Measurements from ENCODE around the gene TSPYL6.

The TSPYL6 gene

DNA sequence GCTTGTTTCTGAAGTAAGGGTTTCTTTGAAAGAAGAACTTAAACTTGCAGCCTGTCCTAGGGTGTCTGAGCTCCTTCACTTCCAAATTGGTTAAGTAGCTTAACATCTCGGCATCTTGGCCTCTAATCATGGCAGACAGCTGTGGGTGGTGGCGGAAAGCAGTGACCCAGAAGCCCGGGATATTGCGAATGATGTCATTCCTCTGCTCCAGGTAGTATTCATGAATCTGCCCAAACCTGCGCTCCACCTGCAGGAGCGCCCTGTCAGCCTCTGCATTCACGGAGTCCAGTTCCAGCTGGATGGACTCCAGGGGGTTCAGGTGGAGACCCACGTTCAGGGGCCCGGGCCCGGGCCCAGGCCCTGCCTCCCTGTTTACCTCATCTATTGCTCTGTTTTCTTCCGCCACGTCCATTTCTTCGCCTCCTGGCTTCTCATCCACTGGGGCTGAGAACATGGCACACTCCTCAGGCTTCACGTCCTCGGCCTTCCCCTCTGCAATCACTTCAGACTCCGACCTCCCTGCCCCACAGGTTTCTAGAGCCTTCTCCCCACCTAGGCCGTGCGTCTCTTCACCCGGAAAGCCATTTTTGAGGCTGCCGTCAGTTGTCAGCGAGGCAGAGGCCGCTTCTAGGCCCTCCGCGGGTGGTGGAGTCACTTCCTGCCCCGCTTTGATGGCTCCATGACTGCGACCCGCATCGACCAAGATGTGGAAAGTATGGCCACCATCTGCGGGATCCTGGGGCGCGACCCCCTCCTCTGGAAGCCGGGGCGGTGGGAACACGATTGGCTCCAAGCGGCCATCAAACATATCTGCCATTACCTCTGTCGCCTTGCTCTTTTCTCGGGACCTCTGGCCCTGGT lies 569 bp downstream of the TSPYL6 start:
- no peak for DNase-seq (ENCODE audit: low spot score)

DNA sequence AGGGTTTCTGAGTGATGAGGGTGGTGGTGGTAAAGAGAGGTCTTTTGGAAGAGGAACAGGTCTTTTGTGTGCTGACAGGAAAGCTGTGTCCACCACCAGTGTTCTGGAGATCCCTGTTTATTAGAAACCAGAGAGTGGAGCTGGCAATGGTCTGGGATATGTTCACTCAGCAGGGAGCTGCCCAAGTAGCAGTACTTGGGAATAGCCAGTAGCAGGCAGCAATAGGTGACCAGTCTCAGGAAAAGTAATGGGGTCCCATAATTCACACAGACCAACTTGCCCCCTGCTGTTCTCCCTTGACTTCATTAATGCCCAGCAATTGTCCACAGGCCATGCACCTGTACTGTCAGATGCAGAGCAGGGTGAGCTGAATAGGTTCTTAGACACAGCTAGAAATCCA lies 1.8 kb downstream of the TSPYL6 start:
- DNase-seq (ENCODE audit: low spot score), result no peak

DNA sequence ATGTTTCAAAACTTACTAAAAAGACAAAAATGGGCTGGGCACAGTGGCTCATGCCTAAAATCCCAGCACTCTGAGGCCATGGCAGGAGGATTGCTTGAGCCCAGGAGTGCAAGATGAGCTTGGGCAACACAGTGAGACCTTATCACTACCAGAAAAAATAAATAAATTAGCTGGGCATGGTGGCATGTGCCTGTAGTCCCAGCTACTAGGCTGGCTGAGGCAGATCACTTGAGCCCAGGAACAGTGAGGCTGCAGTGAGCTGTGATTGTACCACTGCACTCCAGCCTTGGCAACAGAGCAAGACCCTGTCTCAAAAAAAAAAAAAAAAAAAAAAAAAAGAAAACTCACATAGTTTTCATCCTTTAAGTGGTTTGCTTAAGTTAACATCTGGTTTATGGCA lies 6.4 kb downstream of the TSPYL6 start:
- no peak for DNase-seq (ENCODE audit: low spot score)

DNA sequence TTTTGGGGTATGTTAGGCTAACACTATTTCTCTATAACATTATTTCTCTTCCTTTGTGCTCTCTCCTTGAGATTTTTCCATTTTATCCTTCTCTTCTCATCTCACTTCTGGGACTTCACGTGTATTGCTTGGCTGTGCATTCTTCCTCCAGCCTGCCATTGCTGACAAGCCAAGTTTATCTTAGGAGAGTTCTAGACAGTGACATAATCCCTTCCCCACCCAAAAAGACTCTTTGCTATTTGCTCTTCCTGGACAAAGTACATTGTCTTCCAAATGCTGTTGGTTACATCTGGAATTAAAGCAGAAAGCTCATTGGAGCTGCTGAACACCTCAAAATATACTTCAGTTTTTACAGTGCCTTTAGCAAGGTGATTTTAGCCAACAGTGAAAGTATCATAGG lies 8.9 kb downstream of the TSPYL6 start:
- DNase-seq (ENCODE audit: low spot score), result no peak

DNA sequence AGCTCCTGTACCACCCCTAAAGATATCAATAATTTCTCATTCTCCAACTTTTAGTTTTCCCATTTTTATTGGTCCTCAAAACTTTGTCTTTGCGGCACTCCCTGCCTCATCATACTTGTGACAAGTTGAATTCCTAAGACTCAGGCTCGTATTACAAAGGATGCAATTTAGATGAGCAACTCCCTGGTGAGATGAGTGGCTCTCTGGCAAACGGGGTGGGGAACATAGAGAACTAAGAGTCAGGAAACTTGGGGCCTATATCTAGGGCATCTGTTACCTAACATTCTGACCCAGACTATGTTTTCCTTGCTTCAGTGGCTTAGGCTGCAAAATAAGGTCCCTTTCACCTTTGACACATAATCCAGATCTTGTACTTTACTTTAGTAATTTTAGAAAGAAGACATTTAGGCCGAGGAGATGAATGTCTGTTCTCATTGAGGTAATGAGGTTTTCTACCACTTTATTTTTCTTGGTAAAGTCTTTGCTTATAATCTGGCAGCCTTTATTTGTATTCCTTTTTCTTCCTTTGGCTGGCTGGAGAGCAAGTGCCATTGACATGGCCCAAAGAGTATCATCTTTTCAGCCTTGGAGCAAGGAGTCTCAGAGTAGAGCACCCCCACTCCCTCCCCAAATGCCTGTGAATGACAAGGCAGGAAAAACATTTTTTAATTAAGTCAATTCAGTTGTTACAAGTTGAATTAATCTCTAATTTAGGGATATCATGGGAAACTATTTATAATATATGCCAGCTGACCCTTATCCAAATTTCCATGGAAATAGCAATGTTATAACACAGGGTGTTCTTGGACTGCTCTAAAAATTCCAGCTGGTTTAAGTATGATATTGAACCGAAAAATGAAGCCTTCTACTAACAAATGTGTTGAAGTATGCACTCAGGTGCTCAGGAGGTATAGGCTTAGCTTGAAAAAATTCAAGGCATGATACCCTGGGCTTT lies 15.2 kb downstream of the TSPYL6 start:
- DNase-seq (ENCODE audit: low spot score), result no peak

DNA sequence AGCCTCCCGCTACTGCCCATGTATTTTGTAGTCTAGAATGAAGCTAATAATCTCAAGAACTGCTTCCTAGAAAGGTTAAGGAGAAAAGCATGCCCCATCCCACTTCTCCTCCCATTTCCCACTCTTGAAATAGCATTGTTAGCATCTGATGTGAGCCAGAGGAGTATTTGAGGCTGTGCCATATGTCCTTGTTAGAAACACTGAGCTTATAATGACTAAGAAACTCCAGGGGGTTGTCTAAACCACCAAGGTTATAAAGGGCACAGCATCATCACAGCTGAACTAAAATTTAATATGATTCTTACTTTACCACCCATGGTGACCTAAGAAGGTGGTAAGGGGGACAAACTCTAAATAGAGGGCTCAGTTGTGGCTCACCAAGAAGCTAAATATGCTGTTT lies 16.6 kb downstream of the TSPYL6 start:
- no peak for DNase-seq (ENCODE audit: low spot score)

DNA sequence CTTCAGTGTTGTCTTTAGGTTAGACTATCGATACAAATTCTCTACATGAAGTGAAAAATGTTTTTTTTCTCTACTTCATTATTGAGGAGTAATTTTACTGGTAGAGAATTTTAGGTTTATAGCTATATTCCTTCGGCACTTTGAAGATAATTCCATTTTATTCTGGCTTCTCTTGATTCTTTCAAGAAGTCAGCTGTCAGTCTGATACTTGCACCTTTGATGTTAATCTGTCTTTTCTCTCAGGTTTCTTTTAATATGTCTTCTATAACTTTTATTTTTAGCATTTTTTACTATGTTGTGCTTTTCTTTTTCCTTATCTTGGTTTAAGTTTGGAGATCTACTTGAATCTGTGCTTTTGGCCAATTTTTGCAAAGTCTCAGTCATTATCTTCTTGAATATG lies 18.6 kb downstream of the TSPYL6 start:
- no peak for DNase-seq (ENCODE audit: low spot score)

DNA sequence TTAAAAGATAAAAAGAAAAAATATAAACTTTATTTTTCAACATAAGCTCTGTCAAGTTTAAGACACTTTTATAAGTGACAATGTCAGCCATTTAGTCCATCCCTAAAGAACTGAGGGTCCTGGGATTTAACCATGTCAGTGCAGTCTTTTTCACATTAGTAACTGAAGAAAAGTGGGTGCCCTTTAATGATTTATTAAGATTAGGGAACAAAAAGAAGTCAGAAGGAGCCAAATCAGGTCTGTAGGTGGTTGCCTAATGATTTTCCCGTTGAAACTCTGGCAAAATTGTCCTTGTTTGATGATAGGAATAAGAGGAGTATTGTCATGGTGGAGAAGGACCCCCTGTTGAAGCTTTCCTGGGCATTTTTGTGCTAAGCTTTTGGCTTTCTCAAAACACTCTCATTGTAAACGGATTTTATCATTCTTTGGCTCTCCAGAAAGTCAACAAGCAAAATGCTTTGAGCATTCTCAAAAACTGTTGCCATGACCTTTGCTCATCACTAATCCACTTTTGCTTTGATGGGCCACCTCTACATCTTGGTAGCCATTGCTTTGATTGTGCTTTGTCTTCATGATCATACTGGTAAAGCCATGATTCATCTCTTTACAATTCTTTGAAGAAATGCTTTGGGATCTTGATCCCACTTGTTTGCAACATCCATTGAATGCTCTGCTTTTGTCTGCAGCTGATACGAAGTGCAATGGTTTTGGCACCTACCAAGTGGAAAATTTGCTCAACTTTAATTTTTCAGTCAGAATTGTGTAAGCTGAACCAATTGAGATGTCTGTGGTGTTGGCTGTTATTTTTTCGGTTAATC lies 22.0 kb downstream of the TSPYL6 start:
- no peak for DNase-seq (ENCODE audit: low spot score)

DNA sequence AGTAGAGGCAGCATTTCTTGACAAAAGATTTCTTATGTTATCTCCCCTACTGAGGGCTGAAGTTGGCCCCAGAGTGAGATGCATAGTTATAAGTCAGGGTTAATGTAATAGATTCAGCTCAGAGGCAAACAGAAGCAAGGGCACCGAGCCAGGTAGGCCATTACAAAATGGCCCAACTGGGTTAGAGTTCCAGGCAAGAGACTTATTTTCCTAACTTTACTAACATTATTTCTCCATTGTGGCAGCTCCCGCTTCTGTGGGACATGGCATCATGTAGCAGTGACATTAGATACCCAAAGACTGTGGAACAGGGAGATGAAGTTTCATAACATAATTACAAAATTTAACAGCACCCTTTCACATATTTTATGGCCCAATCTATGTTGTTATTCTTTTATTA lies 27.1 kb downstream of the TSPYL6 start:
- DNase-seq (ENCODE audit: low spot score), result no peak

DNA sequence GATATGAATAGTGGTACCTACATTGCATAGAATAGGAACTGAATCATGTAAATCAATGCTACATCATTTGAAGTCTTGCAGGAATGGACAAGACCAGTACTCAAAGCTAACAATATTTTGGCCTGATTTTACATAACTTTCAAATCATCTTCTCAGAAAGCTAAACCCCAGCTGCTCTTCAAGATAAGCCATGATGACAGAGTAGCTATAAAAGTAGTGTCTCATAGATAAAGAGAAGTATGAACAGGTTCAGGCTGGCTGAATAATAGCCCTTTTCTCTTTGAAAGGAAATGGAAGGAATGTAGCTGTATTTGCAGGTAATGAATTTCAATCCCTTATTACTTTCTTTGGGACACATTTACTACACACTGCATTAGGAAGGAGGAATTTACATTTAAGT lies 28.2 kb downstream of the TSPYL6 start:
- no peak for DNase-seq (ENCODE audit: low spot score)

DNA sequence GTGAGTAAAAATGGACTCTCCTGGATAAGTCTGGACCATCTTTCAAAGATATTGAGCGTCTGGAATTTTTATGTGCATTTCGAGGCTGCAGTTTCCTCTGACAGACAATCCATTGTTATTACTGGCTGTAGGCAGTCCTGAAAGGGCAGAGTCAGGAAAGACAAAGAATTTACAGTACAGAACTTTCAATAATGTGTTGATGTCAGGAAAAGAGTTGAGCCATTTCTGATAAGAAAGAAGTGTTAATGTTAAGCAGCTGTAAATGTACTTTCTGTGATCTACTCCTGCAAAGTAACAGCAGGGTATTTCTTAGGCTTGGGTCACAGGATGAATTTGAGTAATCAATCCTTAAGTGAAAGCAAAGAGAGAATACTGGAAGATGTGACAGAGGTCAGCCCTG lies 29.8 kb downstream of the TSPYL6 start:
- no peak for DNase-seq (ENCODE audit: low spot score)

DNA sequence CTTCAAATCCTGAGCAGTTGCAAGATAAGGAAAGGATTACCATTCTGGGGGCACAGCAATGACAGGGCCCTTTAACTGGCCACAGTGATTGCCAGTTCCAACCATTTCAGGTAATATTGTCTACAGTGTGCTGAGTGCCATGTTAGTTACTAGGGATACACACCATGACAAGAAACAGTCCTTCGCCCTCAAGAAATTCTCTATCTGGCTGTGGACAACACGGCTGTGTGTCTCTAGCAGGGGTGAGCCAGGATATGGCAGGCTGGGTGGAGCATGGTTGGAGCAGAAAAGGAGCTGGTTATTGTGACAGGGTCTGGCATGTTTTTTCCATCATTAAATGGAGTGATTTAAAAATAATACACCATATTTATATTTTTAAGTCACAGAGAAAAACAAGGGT lies 31.0 kb downstream of the TSPYL6 start:
- no peak for DNase-seq (ENCODE audit: low spot score)

DNA sequence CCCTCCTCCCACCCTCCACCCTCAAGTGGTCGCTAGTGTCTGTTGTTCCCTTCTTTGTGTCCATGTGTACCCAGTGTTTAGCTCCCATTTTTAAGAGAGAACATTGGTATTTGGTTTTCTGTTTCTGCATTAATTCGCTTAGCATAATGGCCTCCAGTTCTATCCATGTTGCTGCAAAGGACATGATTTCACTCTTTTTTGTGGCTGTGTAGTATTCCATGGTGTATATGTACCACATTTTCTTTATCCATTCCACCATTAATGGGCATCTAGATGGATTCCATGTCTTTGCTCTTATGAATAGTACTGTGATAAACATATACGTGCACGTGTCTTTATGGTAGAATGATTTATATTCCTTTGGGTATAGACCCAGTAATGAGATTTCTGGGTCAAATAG lies 42.9 kb downstream of the TSPYL6 start:
- no peak for DNase-seq (ENCODE audit: low spot score)

DNA sequence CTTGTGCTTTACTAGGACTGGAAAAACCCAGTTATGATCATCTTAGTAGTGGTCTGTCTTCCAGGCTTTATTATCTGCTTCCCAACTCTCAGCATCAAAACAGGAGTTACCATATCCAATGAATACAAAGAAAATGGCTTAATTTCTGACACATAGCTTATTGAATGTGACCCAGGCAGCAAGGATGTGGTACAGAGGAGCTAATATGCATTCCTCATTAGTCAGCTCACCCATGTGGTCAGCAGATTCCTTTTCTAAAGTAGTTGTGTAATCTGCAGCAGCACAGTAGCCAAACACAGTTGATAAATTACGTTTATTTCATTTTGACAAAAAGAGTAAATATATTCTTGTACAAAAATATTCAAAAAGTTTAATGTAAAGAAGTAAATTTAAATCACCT lies 43.6 kb downstream of the TSPYL6 start:
- DNase-seq (ENCODE audit: low spot score), result no peak

DNA sequence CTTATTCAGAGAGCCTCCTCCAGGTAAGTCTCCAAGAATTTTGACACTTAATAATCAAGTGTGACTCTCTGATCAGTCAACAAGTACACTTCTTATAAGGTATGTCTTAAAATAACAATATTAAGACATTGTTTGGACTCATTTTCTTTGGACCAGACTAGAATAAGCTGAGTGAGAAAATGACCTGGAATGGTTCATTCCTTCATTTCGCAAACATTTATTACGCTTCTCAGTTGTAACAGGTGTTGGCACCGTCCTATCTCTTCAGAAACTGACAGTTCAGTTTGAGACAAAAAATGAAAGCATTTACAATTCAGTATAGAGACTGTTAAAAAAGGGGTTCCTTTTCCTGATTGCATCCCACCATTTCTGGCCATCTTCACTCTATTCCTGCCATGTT lies 46.6 kb downstream of the TSPYL6 start:
- no peak for DNase-seq (ENCODE audit: low spot score)

DNA sequence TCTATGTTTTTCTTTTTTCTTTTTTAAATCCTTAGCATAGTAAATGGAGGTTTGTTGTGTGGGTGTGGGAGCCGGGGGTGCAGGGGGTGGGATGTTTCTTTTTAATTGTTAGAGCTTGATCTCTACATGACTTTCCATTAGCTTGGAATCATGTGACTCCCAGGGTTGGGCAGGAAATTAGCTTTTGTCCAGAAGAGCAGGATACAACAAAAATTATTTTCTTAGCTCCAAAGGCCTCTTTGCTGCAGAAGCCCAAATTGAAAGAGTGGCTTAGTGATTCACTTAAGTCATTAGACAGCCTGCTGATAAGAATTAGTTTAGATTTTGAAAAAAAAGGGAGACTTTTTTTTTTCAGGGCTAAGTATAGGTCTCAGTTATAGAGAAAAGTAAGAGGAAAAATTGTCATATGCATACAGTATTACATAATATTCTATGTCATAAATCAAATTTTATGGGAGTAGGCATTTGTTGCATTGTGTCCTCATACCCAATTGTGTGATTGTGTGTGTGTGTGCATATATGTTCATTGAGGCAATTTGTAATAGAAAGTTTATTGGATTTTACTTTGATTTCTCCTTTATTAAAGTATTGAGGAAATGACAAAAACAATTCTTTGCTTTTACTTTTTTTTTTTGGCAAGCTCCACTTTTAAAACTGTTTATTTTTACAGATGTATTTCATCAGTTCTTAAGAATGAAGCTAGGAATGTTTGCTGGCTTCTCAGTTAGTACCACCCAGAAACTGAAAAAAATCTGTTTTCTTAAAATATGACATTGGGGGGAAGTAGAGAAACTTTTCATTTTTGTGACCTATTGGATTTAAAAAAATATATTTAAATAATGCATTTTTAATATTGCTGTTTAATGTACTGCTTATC lies 47.4 kb downstream of the TSPYL6 start:
- DNase-seq (ENCODE audit: low spot score), result no peak

DNA sequence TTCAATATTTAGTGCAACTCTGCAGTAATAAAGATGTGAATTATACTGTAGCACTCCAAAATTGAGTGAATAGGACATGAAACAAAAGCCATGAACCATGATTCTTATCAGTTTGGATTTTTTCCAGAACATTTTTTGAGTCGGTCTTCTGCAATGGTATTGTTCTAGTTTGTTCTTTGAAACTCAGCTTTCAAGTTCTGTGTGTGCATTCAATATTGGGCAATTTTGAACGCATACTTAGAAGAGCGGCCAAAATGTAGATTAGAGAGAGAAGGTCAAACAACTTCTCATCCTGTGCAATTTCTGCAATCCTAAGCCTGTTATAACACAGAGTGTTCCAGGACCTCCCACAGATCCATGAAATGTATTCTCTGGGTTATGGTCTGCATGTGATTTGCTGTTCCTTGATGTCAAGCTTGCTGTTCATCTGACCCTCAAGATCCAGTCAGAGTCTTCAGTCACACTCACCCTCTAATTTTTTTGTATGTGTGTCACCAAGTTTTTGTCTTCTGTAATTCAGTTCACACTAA lies 48.3 kb downstream of the TSPYL6 start:
- DNase-seq (ENCODE audit: low spot score), result no peak

DNA sequence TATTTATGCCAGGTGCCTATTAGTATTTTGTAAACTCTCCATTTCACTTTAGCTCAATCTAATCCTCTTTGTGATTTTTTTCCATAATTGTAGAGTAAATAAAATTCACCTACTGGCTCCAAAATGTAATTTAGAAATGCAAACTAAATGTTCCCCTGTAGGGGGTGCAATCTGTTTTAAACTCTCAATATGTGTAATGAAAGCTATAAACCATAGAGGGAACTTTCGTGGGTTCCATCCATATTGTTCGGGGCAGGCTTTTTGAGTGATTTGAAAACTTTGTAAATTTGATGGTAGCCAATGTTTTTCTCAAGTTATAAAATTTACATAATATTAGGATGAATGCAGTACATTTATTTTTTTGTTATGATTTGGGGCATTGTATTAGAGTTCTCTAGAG lies 49.4 kb downstream of the TSPYL6 start:
- no peak for DNase-seq (ENCODE audit: low spot score)

DNA sequence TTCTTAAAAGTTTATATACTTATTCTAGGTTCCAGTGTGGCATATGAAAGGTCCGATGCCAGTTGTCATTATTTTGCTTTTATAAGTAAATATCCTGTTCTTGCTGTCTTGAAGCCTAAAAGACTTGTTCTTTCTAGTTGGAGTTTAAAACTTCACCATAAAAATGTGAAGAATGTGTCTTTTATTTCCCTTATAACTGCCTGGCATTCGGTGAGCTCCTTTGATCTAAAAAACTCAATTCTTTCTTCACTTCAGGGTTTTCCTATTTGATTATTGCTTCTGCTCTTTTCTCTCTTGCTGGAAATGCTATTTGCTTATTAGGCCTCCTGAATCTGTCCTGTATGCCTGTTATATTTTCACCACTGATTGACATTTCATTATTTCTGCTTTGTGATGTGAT lies 51.6 kb downstream of the TSPYL6 start:
- DNase-seq (ENCODE audit: low spot score), result no peak
